GM12801 (cell line): ENCODE results near the gene PODXL2.

Source experiments
- TF ChIP-seq, protein P1 (sequence below): IDR thresholded peaks from one replicate; pipeline ENCODE4 v1.5.1; 2011; ENCODE audit warnings: control low read depth; ENCODE audit not compliant: insufficient read length; ENCODE audit errors: extremely low read depth

The PODXL2 gene

DNA sequence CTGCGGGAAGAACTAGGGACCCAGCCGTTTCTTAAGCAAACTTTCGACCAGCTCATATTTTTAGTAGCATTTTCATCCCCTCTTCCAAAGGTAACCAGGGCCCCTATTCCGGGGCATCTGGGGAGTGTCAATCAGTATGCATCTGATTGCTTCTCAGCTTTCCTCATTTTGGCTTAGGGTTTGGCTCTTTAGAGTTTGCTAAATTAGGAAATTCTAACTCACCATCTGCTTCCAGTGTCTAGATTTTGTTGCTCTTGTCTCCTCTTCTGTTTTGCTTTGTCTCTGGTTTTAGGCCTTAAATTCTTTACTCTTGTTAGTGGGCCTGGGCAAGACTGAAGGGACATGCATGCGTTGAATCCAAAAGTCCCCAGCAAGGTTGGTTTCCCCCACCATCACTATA lies 34.2 kb downstream of the PODXL2 start:
- TF ChIP-seq, protein P1, sequence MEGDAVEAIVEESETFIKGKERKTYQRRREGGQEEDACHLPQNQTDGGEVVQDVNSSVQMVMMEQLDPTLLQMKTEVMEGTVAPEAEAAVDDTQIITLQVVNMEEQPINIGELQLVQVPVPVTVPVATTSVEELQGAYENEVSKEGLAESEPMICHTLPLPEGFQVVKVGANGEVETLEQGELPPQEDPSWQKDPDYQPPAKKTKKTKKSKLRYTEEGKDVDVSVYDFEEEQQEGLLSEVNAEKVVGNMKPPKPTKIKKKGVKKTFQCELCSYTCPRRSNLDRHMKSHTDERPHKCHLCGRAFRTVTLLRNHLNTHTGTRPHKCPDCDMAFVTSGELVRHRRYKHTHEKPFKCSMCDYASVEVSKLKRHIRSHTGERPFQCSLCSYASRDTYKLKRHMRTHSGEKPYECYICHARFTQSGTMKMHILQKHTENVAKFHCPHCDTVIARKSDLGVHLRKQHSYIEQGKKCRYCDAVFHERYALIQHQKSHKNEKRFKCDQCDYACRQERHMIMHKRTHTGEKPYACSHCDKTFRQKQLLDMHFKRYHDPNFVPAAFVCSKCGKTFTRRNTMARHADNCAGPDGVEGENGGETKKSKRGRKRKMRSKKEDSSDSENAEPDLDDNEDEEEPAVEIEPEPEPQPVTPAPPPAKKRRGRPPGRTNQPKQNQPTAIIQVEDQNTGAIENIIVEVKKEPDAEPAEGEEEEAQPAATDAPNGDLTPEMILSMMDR, result no peak

DNA sequence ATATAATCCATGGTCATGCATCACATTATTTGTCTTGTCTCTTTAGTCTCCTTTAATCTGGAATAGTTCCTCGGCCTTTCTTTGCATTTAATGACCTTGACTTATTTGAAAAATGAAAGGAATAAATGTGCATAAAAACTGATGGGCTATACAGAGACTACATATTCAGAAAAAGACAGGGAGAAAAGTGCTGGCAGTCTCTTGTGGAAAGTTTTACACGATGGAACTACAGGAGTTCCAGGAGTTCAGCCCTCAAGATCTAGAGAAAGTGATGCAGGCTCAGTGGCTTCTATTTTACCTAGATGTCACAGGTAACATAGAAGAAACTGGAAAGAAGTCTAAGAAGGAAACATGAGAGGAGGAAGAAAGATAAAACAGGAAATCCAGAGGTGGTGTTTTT lies 36.2 kb downstream of the PODXL2 start:
- TF ChIP-seq, protein P1, result no peak

DNA sequence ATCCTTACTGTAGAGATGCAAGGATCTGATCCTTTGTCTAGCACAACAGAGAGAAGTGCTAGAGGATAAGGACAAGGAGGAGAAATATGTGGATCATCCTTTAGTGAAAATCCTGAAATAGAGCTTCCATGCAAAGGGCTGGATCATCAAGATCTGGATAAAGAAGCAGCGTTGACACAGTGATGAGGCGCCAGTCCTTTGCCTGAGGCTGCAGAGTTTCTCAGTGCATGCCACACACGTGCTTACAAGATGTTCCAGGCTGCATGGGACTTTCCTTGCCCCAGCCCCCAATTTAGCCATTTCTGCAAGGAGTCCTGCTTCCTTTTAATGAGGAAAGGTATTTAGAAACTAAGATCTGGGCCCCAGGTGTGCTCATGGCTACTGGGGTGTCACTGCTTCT lies 36.6 kb downstream of the PODXL2 start:
- TF ChIP-seq, protein P1, result no peak

DNA sequence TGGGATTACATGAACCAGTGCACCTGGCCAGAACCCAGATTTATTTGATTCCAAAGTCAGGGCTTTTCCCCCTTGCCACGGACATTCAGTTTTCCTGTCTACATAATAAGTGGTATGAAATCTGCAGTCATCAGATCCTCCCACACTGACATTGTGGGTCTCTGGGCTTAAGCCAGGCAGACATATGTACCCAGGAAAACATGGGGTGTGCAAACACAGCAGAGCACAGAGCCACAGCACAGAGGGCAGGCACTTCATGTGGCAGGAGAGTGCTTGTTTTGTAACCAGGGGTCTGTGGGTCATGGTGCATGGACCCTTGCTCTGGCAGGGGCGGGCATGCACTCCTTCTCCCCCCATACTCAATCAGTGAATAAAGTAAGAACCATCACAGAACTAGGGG lies 37.7 kb downstream of the PODXL2 start:
- TF ChIP-seq, protein P1, result no peak

DNA sequence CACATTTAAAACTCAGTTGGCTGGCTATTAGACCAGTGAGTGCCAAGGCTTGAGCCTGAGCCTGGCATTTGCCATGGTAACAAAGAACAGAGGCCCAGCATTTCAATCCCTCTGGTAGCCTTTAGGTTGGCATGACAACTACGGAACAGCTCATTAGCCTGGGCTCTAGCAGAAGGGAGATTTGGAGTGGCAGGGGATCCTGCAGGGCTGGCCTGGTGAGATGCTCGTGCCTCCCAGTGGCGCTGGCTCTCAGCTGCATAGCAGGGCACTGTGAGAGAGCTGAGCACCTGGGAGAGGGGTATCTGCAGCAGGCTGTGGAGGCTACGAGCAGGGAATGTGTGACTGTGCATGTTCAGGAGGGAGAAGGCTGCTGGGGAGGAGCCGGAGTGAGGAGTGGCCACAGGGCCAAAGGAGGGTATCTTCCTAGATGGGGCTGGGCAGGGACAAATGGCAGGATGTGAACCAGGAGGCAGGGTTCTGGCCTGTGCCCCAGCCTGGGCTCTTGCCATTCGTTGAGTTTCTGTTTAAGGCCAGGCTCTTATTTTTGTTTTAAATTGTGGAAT lies 38.2 kb downstream of the PODXL2 start:
- TF ChIP-seq, protein P1, result no peak

DNA sequence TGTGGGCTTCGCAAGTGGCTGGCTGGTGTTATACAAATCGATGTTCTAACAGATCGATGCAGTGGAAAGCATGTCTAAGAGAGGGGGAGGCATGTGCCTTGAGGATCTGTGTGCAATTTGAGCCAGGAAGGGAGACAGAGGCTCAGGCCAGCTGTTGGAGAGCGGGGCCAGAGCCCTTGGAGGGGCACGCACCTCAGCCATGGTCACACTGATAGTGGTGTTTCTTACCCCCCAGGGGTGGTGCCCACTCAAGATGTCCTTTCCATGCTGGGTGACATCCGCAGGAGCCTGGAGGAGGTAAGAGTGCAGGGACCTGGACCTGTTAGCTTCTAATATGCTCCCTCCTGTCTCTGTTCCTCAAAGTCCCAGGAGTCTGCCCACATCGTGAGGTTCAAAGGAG lies 39.9 kb downstream of the PODXL2 start:
- TF ChIP-seq, protein P1, result no peak

DNA sequence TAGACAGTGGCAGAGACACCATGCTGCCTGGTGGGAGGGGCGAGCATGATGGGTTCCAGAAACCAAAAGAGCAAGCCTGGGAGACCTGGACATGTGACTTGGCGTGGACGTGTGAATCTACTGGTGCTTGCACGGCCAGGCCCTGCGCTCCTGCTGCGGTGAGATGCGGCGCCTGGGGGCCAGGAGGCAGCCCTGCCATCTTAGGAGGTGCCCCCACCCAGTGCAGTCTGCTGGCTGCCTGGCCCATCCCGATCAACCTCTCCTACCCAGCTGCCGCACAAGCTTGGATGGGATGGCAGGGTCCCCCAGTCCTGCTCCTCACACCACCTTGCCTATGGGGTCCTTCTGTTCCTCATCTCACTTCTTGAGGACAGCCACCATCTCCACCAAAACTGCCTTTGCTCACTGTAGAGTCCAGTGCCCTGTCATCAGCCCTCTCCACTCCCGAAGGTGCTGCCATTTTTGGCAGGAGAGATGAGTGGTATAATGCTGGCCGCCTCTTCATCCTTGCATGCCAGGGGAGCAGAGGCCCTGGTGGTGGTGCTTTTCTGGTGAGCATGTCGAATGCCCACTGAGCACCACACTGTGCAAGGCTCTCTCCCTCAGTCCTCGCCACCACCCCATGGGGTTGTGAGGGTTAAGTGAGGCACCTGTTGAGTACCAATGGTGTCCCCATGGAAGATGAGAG lies 40.7 kb downstream of the PODXL2 start:
- TF ChIP-seq, protein P1, result no peak
